Fibroblast of lung (primary cell): ENCODE results near the gene MPHOSPH6.

Experiments used
- EZH2 ChIP-seq: IDR thresholded peaks from 2 replicates; pipeline ENCODE4 v1.5.1; 2012; ENCODE audit warnings: low read length, control low read depth, mild to moderate bottlenecking; ENCODE audit errors: missing control alignments
- TF ChIP-seq, protein P1 (sequence below), 2 donors: IDR thresholded peaks in 1 of 2; conservative IDR thresholded peaks in 1 of 2; 1 replicate in 1 of 2; 2 replicates in 1 of 2; pipeline ENCODE4 v1.5.1; 2011 to 2012; ENCODE audit warnings: low read length in 2 of 2, control low read depth in 1 of 2, inconsistent platforms in 1 of 2, low read depth in 1 of 2, mild to moderate bottlenecking in 1 of 2

DNA sequence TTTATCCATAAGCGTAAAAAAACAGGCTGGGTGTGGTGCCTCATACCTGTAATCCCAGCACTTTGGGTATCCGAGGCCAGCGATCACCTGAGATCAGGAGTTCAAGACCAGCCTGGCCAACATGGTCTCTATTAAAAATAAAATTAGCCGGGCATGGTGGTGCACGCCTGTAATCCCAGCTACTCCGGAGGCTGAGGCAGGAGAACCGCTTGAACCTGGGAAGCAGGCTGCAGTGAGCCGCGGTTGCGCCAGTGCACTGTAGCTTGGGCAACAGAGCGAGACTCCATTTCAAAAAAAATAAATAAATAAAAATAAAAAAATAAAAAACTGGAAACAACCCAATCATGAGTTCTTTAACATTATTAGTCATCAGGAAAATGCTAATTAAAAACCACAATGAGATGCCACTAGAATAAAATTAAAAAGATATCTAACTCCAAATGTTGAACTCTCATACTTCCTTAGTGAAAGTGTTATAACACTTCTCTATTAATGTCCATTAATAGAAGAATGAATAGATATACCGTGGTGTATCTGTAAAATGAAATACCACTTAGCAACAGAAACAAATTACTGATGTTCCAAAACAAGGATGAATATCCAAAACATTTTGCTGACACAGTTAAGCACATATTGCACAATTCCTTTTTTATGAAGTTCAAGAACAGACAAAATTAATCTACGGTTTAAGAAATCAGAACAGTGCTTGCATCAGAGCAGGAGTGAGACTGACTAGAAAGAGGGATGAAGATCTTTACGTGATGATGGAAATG, 13.1 kb downstream of the MPHOSPH6 start:
- TF ChIP-seq EZH2: no peak
- TF ChIP-seq, protein P1, sequence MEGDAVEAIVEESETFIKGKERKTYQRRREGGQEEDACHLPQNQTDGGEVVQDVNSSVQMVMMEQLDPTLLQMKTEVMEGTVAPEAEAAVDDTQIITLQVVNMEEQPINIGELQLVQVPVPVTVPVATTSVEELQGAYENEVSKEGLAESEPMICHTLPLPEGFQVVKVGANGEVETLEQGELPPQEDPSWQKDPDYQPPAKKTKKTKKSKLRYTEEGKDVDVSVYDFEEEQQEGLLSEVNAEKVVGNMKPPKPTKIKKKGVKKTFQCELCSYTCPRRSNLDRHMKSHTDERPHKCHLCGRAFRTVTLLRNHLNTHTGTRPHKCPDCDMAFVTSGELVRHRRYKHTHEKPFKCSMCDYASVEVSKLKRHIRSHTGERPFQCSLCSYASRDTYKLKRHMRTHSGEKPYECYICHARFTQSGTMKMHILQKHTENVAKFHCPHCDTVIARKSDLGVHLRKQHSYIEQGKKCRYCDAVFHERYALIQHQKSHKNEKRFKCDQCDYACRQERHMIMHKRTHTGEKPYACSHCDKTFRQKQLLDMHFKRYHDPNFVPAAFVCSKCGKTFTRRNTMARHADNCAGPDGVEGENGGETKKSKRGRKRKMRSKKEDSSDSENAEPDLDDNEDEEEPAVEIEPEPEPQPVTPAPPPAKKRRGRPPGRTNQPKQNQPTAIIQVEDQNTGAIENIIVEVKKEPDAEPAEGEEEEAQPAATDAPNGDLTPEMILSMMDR (conservative IDR thresholded peaks at IDR 0.05 in 1 of 2, IDR thresholded peaks at IDR 0.05 in 1 of 2; ENCODE audit: low read depth in 1 of 2, low read length in 2 of 2): no peak
